Karpas-422 (cell line): Measurements from ENCODE around the gene HOXB9. TPM values are rescaled to one million over a fixed set of nuclear protein-coding genes. Genes with fewer than 3 reads are reported as not detected.

Source experiments
- DNase-seq: peaks from one replicate; pipeline ENCODE4 v3.0.0-alpha.2; 2015
- H2AFZ ChIP-seq: fragments of 200-600 bp; sonication (generic); 2 replicates; pipeline ENCODE4 v1.6.1; 2014; ENCODE audit warnings: antibody characterized with exemption, low read length, mixed read lengths
- H3K27ac ChIP-seq: fragments of 200-600 bp; sonication (generic); 2 replicates; pipeline ENCODE4 v1.5.1; 2014; ENCODE audit warnings: mild to moderate bottlenecking, low read length, moderate library complexity
- H3K27me3 ChIP-seq: fragments of 200-600 bp; sonication (generic); 2 replicates; pipeline ENCODE4 v1.6.1; 2014; ENCODE audit warnings: low read length, mixed read lengths
- H3K36me3 ChIP-seq: fragments of 200-600 bp; sonication (generic); 2 replicates; pipeline ENCODE4 v1.6.1; 2014; ENCODE audit warnings: low read length, mixed read lengths; ENCODE audit not compliant: insufficient read depth
- H3K4me1 ChIP-seq: fragments of 200-600 bp; sonication (generic); 2 replicates; pipeline ENCODE4 v1.6.1; 2014; ENCODE audit warnings: mild to moderate bottlenecking, low read length, mixed read lengths
- H3K4me2 ChIP-seq: fragments of 200-600 bp; sonication (generic); 2 replicates; pipeline ENCODE4 v1.6.1; 2014; ENCODE audit warnings: low read length, low read depth, mild to moderate bottlenecking; ENCODE audit not compliant: poor library complexity, severe bottlenecking
- H3K4me3 ChIP-seq: fragments of 200-600 bp; sonication (generic); 2 replicates; pipeline ENCODE4 v1.5.1; 2014; ENCODE audit warnings: mild to moderate bottlenecking, antibody characterized with exemption, low read length, mixed read lengths
- H3K79me2 ChIP-seq: fragments of 200-600 bp; sonication (generic); 2 replicates; pipeline ENCODE4 v1.6.1; 2014; ENCODE audit warnings: mild to moderate bottlenecking, low read length, mixed read lengths
- H3K9ac ChIP-seq: fragments of 200-600 bp; sonication (generic); 2 replicates; pipeline ENCODE4 v1.6.0; 2014; ENCODE audit warnings: low read length
- H3K9me2 ChIP-seq: fragments of 200-600 bp; sonication (generic), shearing (Covaris generic); replicated peaks from 2 replicates; pipeline ENCODE4 v1.6.0; 2014; ENCODE audit warnings: mild to moderate bottlenecking, low read length, moderate library complexity; ENCODE audit not compliant: insufficient read depth
- H3K9me3 ChIP-seq: fragments of 300-700, 200-600 bp; sonication (generic); 2 replicates; pipeline ENCODE4 v1.6.1; 2014; ENCODE audit warnings: low read length, mixed read lengths
- H4K20me1 ChIP-seq: fragments of 200-600 bp; sonication (generic); 2 replicates; pipeline ENCODE4 v1.6.1; 2014; ENCODE audit warnings: mild to moderate bottlenecking, antibody characterized with exemption, low read length, low read depth; ENCODE audit not compliant: insufficient read depth
- total RNA-seq: library from RNA; depleted of rRNA; stranded (reverse); fragments of >200 nt; shearing (Covaris generic); gene quantifications from 2 replicates; pipeline ENCODE4 v1.2.3, GENCODE V29; 2014; ENCODE audit warnings: low replicate concordance

The HOXB9 gene
- total RNA-seq, 1 experiment from 2014 or later = 0.82 TPM

GRCh38 chr17:48647103-48647962 is 21.2 kb upstream of the HOXB9 start:
- Histone ChIP-seq H4K20me1 (no peaks in the 10 kb centered on the region), H2AFZ (peak overlapping the region; percentile 78; the same call in 1 of the 2 replicates), H3K79me2 (no peaks in the 10 kb centered on the region), H3K4me2 (peak overlapping the region; percentile 54), H3K27ac (no peak overlapping the region), H3K36me3 (no peaks in the 10 kb centered on the region), H3K9me2 (no peaks in the 10 kb centered on the region), H3K9ac (peak overlapping the region; percentile 41), H3K4me1 (no peaks in the 10 kb centered on the region), H3K27me3 (no peaks in the 10 kb centered on the region), H3K4me3 (peak overlapping the region; percentile 50; the same call in 1 of the 2 replicates), H3K9me3 (no peaks in the 10 kb centered on the region)
- no peak for DNase-seq

- Histone ChIP-seq H3K4me1 (no peaks in the 10 kb centered on the region), H3K4me2 (peak overlapping the region; percentile 54), H2AFZ (no peak overlapping the region), H3K79me2 (no peaks in the 10 kb centered on the region), H3K36me3 (no peaks in the 10 kb centered on the region), H4K20me1 (no peaks in the 10 kb centered on the region), H3K9me2 (no peaks in the 10 kb centered on the region), H3K9me3 (no peaks in the 10 kb centered on the region), H3K27me3 (no peaks in the 10 kb centered on the region), H3K4me3 (no peak overlapping the region), H3K27ac (no peak overlapping the region), H3K9ac (no peak overlapping the region)
- DNase-seq = no peak
These were observed 20.3 kb upstream of the HOXB9 start for GRCh38 chr17:48646183-48647102.

DNA sequence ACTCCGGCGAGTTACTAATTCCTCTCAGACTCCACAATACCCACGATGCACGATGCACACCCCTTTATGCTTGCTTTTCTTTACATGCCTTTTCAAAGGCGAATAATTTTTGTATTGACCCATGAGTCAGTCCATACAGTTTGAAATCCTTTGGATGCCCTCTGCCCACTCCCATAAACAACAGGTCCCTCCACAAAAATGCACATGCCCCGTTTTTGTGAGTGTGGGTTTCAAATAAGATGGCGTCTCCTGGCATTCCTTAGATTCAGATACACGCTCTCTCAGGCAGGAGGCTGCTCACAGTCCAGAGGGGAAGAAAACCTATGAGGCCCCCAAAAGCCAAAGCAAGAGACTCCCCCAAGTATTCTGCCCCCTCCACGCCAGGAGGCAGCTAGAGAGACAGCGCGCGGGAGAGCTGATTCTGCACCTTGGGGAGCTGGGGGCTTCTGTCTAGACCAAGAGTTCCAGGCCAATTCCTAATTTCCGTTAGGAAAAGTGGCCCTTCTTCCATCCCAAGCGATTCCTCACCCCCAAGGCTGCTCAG is 19.6 kb upstream of the HOXB9 start:
- Histone ChIP-seq H3K79me2 (no peaks in the 10 kb centered on the region), H3K9ac (no peak overlapping the region), H3K4me2 (no peak overlapping the region), H3K9me2 (no peaks in the 10 kb centered on the region), H3K27ac (no peak overlapping the region), H2AFZ (no peak overlapping the region), H3K9me3 (no peaks in the 10 kb centered on the region), H4K20me1 (no peaks in the 10 kb centered on the region), H3K27me3 (no peaks in the 10 kb centered on the region), H3K4me3 (no peak overlapping the region), H3K4me1 (no peaks in the 10 kb centered on the region), H3K36me3 (no peaks in the 10 kb centered on the region)
- DNase-seq = no peak

DNA sequence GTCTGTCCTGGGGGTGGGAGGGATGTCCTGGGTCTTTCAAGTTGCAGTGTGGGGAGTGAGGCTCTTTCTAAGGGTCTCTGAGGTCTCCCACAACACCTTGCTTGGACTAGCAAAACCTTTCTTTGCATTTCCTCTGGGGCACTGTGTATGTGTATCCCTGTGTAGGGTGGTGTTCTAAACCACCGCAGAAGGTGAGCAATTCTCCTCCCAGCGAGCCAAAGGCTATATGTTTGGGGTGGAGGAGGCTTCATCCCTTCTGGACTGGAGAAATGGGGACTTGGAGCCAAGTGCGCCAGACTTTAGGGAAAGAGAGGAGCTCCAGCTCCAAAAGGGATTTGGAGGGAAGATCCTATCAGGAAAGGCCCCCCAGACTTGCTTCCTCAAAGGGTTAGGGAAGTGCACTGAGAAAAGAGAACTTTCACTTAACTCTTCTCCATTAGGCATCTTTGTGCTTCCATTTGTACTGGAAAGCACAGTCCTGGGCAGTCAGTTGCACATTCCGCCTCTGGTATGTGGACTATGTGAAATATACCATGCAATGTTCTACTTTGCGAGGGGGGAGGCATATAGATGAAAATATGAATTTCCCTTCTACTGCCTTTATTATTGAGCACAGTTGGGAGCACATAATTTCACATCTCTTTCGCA is 18.9 kb upstream of the HOXB9 start:
- Histone ChIP-seq H3K4me3 (no peak overlapping the region), H3K27me3 (no peaks in the 10 kb centered on the region), H3K4me1 (no peaks in the 10 kb centered on the region), H3K27ac (no peak overlapping the region), H3K79me2 (no peaks in the 10 kb centered on the region), H4K20me1 (no peaks in the 10 kb centered on the region), H3K36me3 (no peaks in the 10 kb centered on the region), H3K9ac (no peak overlapping the region), H3K4me2 (no peak overlapping the region), H3K9me2 (no peaks in the 10 kb centered on the region), H3K9me3 (no peaks in the 10 kb centered on the region), H2AFZ (no peak overlapping the region)
- DNase-seq = no peak

DNA sequence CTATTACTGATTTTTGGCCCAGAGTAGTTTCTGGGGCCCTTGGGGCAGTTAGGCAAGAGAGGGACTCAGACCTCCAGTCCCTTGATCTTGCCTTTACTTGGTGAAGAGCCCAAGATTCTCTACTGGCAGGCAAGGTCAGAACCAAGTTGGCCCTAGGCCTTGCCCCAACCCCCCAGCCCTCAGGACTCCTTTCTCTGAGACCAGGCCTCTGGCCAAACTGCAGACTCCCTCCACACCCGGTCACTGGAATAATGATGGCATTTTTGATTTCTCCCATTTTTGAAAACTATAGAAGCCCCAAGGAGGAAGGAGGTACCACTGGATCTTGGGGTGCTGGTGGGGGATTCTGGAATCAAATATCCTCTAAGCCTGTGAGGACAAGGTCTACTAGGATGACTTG is 18.0 kb upstream of the HOXB9 start:
- H3K9ac ChIP-seq = no peak overlapping the region
- no peaks in the 10 kb centered on the region for H3K9me2 ChIP-seq
- DNase-seq = no peak
- no peaks in the 10 kb centered on the region for H3K27me3 ChIP-seq
- no peaks in the 10 kb centered on the region for H3K36me3 ChIP-seq
- H3K4me1 ChIP-seq = no peaks in the 10 kb centered on the region
- no peaks in the 10 kb centered on the region for H3K79me2 ChIP-seq
- H3K4me2 ChIP-seq = no peak overlapping the region
- no peaks in the 10 kb centered on the region for H3K9me3 ChIP-seq
- H4K20me1 ChIP-seq = no peaks in the 10 kb centered on the region
- H3K4me3 ChIP-seq = no peak overlapping the region
- H2AFZ ChIP-seq = no peak overlapping the region
- H3K27ac ChIP-seq = no peak overlapping the region

- no peak overlapping the region for H3K4me2 ChIP-seq
- no peak overlapping the region for H3K4me3 ChIP-seq
- no peaks in the 10 kb centered on the region for H4K20me1 ChIP-seq
- H3K4me1 ChIP-seq = no peaks in the 10 kb centered on the region
- no peaks in the 10 kb centered on the region for H3K9me2 ChIP-seq
- no peaks in the 10 kb centered on the region for H3K79me2 ChIP-seq
- no peaks in the 10 kb centered on the region for H3K9me3 ChIP-seq
- H2AFZ ChIP-seq = no peak overlapping the region
- no peaks in the 10 kb centered on the region for H3K27me3 ChIP-seq
- no peak overlapping the region for H3K9ac ChIP-seq
- no peak overlapping the region for H3K27ac ChIP-seq
- DNase-seq = no peak
- no peaks in the 10 kb centered on the region for H3K36me3 ChIP-seq
These were observed 17.5 kb upstream of the HOXB9 start for GRCh38 chr17:48643697-48644012.

DNA sequence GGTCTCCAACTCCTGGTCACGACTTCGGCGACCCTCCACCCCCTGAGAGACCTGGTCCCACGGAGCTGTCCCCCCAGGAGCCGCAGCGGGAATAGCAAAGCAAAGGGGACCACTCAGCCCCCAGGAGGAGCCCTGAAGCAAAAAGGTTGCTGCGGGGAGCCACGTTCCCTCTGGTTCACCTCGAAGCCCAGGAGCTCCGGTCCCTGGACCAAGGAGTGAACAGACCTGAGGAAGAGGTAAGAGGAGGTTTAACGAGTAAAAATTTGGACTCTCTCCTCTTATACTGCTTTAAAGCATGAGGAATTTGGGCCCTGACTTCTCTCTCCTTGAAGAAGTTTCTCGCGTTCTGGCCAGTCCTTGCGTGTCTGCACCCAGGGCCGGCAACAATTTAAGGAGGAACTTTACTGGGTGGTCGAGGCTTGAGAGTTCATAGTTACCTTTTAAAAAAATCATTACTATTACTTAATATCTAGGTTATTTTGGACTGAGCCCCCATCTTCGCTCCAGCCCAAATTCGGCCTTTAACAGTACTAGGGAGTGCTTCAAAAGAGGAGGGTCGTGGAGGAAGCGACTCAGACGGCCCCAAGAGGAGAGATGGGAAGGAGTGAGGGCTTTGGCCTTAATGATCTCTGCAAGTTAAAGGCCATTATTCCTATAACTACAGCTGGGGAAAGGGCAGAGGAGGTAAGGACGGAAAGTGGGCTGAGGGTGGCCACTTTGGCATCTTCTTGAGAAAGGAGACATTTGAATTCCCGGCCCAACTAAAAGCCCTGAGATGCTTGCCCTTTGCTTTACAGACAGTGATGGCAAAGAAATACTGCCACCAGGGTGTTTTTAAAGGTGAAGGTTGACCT is 16.9 kb upstream of the HOXB9 start:
- no peaks in the 10 kb centered on the region for H3K27me3 ChIP-seq
- H3K9me3 ChIP-seq = no peaks in the 10 kb centered on the region
- no peak overlapping the region for H3K27ac ChIP-seq
- no peak overlapping the region for H3K4me3 ChIP-seq
- no peaks in the 10 kb centered on the region for H3K9me2 ChIP-seq
- no peaks in the 10 kb centered on the region for H3K4me1 ChIP-seq
- H3K4me2 ChIP-seq = no peak overlapping the region
- no peak for DNase-seq
- H3K36me3 ChIP-seq = no peaks in the 10 kb centered on the region
- H3K9ac ChIP-seq = no peak overlapping the region
- H2AFZ ChIP-seq = no peak overlapping the region
- no peaks in the 10 kb centered on the region for H3K79me2 ChIP-seq
- H4K20me1 ChIP-seq = no peaks in the 10 kb centered on the region
